ENCODE data around the gene ASB14.
"Not testable (repeated sequence)": the region's sequence is repeated elsewhere in the genome, so short reads cannot be mapped to it uniquely, and the experiment has no call there.

The ASB14 gene

GRCh38 chr3:57292159-57292896, at the start of gene ASB14:
Gene ASB14 (minus strand): TSS chr3:57292685. CDS start chr3:57292033, 652 bp downstream.
- Histone ChIP-seq H4K20me1 (ENCODE audit: low read depth, low read length) (no peaks in the 10 kb centered on the region), H3K79me2 (ENCODE audit: insufficient read depth, low read length) (no peaks in the 10 kb centered on the region), H3F3A (ENCODE audit: insufficient read depth) (no peaks in the 10 kb centered on the region), H3K9ac (ENCODE audit: low read length) (no peak within 1 kb of the TSS), H3K4me3 (ENCODE audit: insufficient read depth, low read length, poor library complexity, severe bottlenecking) (no peak within 1 kb of the TSS), H3K27ac (ENCODE audit: low read depth, low read length) (no peak within 1 kb of the TSS), H2AFZ (ENCODE audit: low read depth, low read length, severe bottlenecking) (no peak within 1 kb of the TSS), H3K27me3 (ENCODE audit: low read length) (no peaks in the 10 kb centered on the region), H3K4me2 (ENCODE audit: low read depth, low read length, poor library complexity, severe bottlenecking) (no peak within 1 kb of the TSS), H3K9me2 (replicated peaks; ENCODE audit: insufficient read depth, low read length) (no peaks in the 10 kb centered on the region), H3K9me3 (ENCODE audit: insufficient read depth, low read length) (no peaks in the 10 kb centered on the region), H3K36me3 (ENCODE audit: low read length) (no peaks in the 10 kb centered on the region)
- TF ChIP-seq CTCF (IDR thresholded peaks at IDR 0.05; ENCODE audit: insufficient read depth, low read length, poor library complexity, severe bottlenecking), result no peak
- TF ChIP-seq EZH2phosphoT487 (conservative IDR thresholded peaks at IDR 0.05; ENCODE audit: low read length), result no peak

- H4K20me1 ChIP-seq (ENCODE audit: low read depth, low read length); H3K9me2 ChIP-seq (replicated peaks; ENCODE audit: insufficient read depth, low read length); H3K27me3 ChIP-seq (ENCODE audit: low read length); H3K9ac ChIP-seq (ENCODE audit: low read length); H3K9me3 ChIP-seq (ENCODE audit: insufficient read depth, low read length); H3K79me2 ChIP-seq (ENCODE audit: insufficient read depth, low read length); H3K27ac ChIP-seq (ENCODE audit: low read depth, low read length); H3K36me3 ChIP-seq (ENCODE audit: low read length); H2AFZ ChIP-seq (ENCODE audit: low read depth, low read length, severe bottlenecking); H3K4me2 ChIP-seq (ENCODE audit: low read depth, low read length, poor library complexity, severe bottlenecking); H3K4me3 ChIP-seq (ENCODE audit: insufficient read depth, low read length, poor library complexity, severe bottlenecking); H3F3A ChIP-seq (ENCODE audit: insufficient read depth): not testable (repeated sequence)
Observed at GRCh38 chr3:57339071-57339642, 46.7 kb upstream of the ASB14 start.

- not testable (repeated sequence) for H3K27me3 ChIP-seq (ENCODE audit: low read length); H3K79me2 ChIP-seq (ENCODE audit: insufficient read depth, low read length); H2AFZ ChIP-seq (ENCODE audit: low read depth, low read length, severe bottlenecking); H4K20me1 ChIP-seq (ENCODE audit: low read depth, low read length); H3K4me2 ChIP-seq (ENCODE audit: low read depth, low read length, poor library complexity, severe bottlenecking); H3K9ac ChIP-seq (ENCODE audit: low read length); H3K4me3 ChIP-seq (ENCODE audit: insufficient read depth, low read length, poor library complexity, severe bottlenecking); H3K36me3 ChIP-seq (ENCODE audit: low read length); H3F3A ChIP-seq (ENCODE audit: insufficient read depth); H3K27ac ChIP-seq (ENCODE audit: low read depth, low read length); H3K9me2 ChIP-seq (replicated peaks; ENCODE audit: insufficient read depth, low read length); H3K9me3 ChIP-seq (ENCODE audit: insufficient read depth, low read length)
Observed at GRCh38 chr3:57338272-57339070, 46.0 kb upstream of the ASB14 start.

GRCh38 chr3:57335283-57335938, 42.9 kb upstream of the ASB14 start:
- Histone ChIP-seq H4K20me1 (ENCODE audit: low read depth, low read length) (no peaks in the 10 kb centered on the region), H3F3A (ENCODE audit: insufficient read depth) (no peaks in the 10 kb centered on the region), H3K4me2 (ENCODE audit: low read depth, low read length, poor library complexity, severe bottlenecking) (no peak overlapping the region), H3K9ac (ENCODE audit: low read length) (no peak overlapping the region), H3K9me2 (replicated peaks; ENCODE audit: insufficient read depth, low read length) (no peaks in the 10 kb centered on the region), H3K36me3 (ENCODE audit: low read length) (no peaks in the 10 kb centered on the region), H3K9me3 (ENCODE audit: insufficient read depth, low read length) (no peaks in the 10 kb centered on the region), H3K27ac (ENCODE audit: low read depth, low read length) (no peak overlapping the region), H3K4me3 (ENCODE audit: insufficient read depth, low read length, poor library complexity, severe bottlenecking) (no peak overlapping the region), H2AFZ (ENCODE audit: low read depth, low read length, severe bottlenecking) (no peak overlapping the region), H3K27me3 (ENCODE audit: low read length) (no peaks in the 10 kb centered on the region), H3K79me2 (ENCODE audit: insufficient read depth, low read length) (no peaks in the 10 kb centered on the region)
- TF ChIP-seq EZH2phosphoT487 (conservative IDR thresholded peaks at IDR 0.05; ENCODE audit: low read length) (no peak), CTCF (IDR thresholded peaks at IDR 0.05; ENCODE audit: insufficient read depth, low read length, poor library complexity, severe bottlenecking) (no peak)
